Kidney (tissue), 14 donors: ENCODE data around the gene DNMT3L. TPM values are rescaled to one million over a fixed set of nuclear protein-coding genes. Genes with fewer than 3 reads are reported as not detected.

Experiments used
- DNase-seq, 5 donors: peaks; one replicate each; pipeline ENCODE4 v3.0.0-alpha.2; 2013 to 2020
- FAIRE-seq: peaks from 2 replicates; lab custom pipeline; 2012; peaks lifted over from hg19 to GRCh38; lab: Jason Lieb, UNC
- H3K27ac ChIP-seq, 2 donors: one replicate each; pipeline ENCODE4 v1.7.0; 2013; ENCODE audit warnings: low read depth in 2 of 2, low read length in 2 of 2, inconsistent platforms in 1 of 2
- H3K27me3 ChIP-seq: one replicate; pipeline ENCODE4 v1.7.1; 2013; ENCODE audit warnings: low read length, inconsistent platforms; ENCODE audit not compliant: control insufficient read depth, insufficient read depth
- H3K36me3 ChIP-seq, 3 donors: one replicate each; pipeline versions ENCODE4 v1.7.0 to v1.7.1; 2013; ENCODE audit warnings: low read length in 3 of 3, control low read depth in 1 of 3, inconsistent platforms in 1 of 3; ENCODE audit not compliant: insufficient read depth in 3 of 3, control insufficient read depth in 2 of 3
- H3K4me1 ChIP-seq, 3 donors: one replicate each; pipeline versions ENCODE4 v1.7.0 to v1.7.1; 2013; ENCODE audit warnings: low read length in 3 of 3, inconsistent platforms in 1 of 3, low read depth in 1 of 3; ENCODE audit not compliant: control insufficient read depth in 2 of 3, insufficient read depth in 2 of 3
- H3K4me3 ChIP-seq, 3 donors: one replicate each; pipeline versions ENCODE4 v1.7.0 to v1.8.1; 2013; ENCODE audit warnings: low read length in 3 of 3, control low read depth in 1 of 3, inconsistent platforms in 1 of 3
- H3K9ac ChIP-seq, 3 donors: one replicate each; pipeline versions ENCODE4 v1.7.0 to v1.7.1; 2013; ENCODE audit warnings: low read length in 3 of 3, control low read depth in 1 of 3, inconsistent platforms in 1 of 3
- H3K9me3 ChIP-seq, 3 donors: one replicate each; pipeline versions ENCODE4 v1.7.0 to v1.7.1; 2013; ENCODE audit warnings: low read length in 3 of 3, control low read depth in 1 of 3, inconsistent platforms in 1 of 3; ENCODE audit not compliant: control insufficient read depth in 2 of 3, insufficient read depth in 1 of 3
- intact Hi-C: fragments of 100-400 bp; cut with DNase I; formaldehyde crosslinking; loops from one replicate; pipeline ENCODE4 v1.11.1; 2022
- polyA plus RNA-seq: library from polyadenylated mRNA; stranded (reverse); fragments of 350-450 nt; fragmentation: Illumina TruSeq; extraction: RNeasy Lipid Tissue Mini Kit (QIAGEN cat#74804); gene quantifications from one replicate; pipeline ENCODE4 v1.2.3, GENCODE V29; 2014; ENCODE audit warnings: low read depth, low replicate concordance; ENCODE audit not compliant: insufficient read depth
- total RNA-seq: library from RNA; stranded (reverse); fragmentation: NEBNext Ultra II Directional; extraction: Animal tissue kit (Norgen Biotek cat#: 25700); gene quantifications from one replicate; pipeline ENCODE4 v1.2.1, GENCODE V29; 2021
- TF ChIP-seq, protein P1 (sequence below): IDR thresholded peaks from 3 replicates; pipeline ENCODE4 v1.5.1; 2012; ENCODE audit warnings: mild to moderate bottlenecking, moderate library complexity, borderline replicate concordance; ENCODE audit not compliant: insufficient read depth; ENCODE audit errors: extremely low read depth
- donor health status: control.
- donor health status: control.
- donor health status: control.
- donor health status: control.
- donor health status: control.
- donor health status: DM: yes; HTN: yes; CAD: no.
- donor health status: Normal renal cell carcinoma (clear cell type).

Gene DNMT3L
- total and polyA plus RNA-seq, 2 donors from 2014 or later, result 0.47 TPM; not detected in 1

- Histone ChIP-seq H3K27me3 (no peaks in the 10 kb centered on the region), H3K4me3 (no peak overlapping the region)
- FAIRE-seq, result no peak
Measured at GRCh38 chr21:44296103-44296519, 34.4 kb upstream of the DNMT3L start.

GRCh38 chr21:44295646-44296045, 33.9 kb upstream of the DNMT3L start:
- intact Hi-C loops, result no loop called here
- Histone ChIP-seq H3K4me1 (peaks cover 0 to 17% (median 0%) of the 10 kb centered on the region in 3 donors), H3K36me3 (no peaks in the 10 kb centered on the region), H3K27me3 (no peaks in the 10 kb centered on the region), H3K27ac (no peak overlapping the region), H3K9ac (no peak overlapping the region), H3K9me3 (no peaks in the 10 kb centered on the region), H3K4me3 (no peak overlapping the region)
- no peak for FAIRE-seq
- peak in 2 of 5 donors; percentile 27 to 52 for DNase-seq
- TF ChIP-seq, protein P1, sequence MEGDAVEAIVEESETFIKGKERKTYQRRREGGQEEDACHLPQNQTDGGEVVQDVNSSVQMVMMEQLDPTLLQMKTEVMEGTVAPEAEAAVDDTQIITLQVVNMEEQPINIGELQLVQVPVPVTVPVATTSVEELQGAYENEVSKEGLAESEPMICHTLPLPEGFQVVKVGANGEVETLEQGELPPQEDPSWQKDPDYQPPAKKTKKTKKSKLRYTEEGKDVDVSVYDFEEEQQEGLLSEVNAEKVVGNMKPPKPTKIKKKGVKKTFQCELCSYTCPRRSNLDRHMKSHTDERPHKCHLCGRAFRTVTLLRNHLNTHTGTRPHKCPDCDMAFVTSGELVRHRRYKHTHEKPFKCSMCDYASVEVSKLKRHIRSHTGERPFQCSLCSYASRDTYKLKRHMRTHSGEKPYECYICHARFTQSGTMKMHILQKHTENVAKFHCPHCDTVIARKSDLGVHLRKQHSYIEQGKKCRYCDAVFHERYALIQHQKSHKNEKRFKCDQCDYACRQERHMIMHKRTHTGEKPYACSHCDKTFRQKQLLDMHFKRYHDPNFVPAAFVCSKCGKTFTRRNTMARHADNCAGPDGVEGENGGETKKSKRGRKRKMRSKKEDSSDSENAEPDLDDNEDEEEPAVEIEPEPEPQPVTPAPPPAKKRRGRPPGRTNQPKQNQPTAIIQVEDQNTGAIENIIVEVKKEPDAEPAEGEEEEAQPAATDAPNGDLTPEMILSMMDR, result no peak

More at GRCh38 chr21:44296103-44296519, 34.4 kb upstream of the DNMT3L start:
- Histone ChIP-seq H3K4me1 (peaks cover 0 to 21% (median 0%) of the 10 kb centered on the region in 3 donors), H3K9ac (no peak overlapping the region), H3K9me3 (no peaks in the 10 kb centered on the region), H3K36me3 (no peaks in the 10 kb centered on the region), H3K27ac (no peak overlapping the region)
- intact Hi-C loops, result no loop called here
- TF ChIP-seq, protein P1, result no peak
- DNase-seq, result peak in 1 of 5 donors; percentile 21

DNA sequence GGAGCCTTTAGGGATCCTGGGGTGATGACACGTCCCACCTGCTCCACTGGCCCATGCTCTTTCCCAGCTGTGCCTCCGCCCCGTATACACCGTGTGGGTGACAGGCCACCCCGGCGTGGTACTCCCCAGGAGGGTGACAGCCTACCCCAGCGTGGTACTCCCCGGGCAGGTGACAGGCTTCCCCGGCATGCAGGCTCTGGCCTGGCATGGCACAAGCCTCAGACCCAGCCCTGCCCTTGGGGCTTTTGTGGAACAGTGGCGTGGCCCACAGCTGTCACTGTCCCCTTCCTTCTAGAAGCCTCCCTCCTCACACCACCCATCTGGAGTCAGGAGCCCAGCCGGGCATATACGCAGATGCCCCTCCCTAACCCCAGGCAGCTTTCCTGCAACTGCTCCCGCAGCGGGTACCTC, 33.5 kb upstream of the DNMT3L start:
- Histone ChIP-seq H3K4me3 (no peak overlapping the region), H3K36me3 (no peaks in the 10 kb centered on the region), H3K27ac (no peak overlapping the region), H3K9ac (no peak overlapping the region), H3K9me3 (no peaks in the 10 kb centered on the region), H3K4me1 (peaks cover 0 to 17% (median 0%) of the 10 kb centered on the region in 3 donors), H3K27me3 (no peaks in the 10 kb centered on the region)
- intact Hi-C loops, result no loop called here
- peak in 1 of 5 donors; percentile 40 for DNase-seq
- no peak for FAIRE-seq
- TF ChIP-seq, protein P1, result no peak
